H9 (cell line): ENCODE results near the gene USP6. TPM values are rescaled to one million over a fixed set of nuclear protein-coding genes. Genes with fewer than 3 reads are reported as not detected.

ENCODE experiments used
- DNase-seq: peaks from one replicate; pipeline ENCODE4 v3.0.0-alpha.2; 2017
- H2AFZ ChIP-seq: one replicate; pipeline ENCODE4 v1.6.1; 2013; ENCODE audit warnings: mild to moderate bottlenecking, low read length, control low read depth, moderate library complexity
- H2AK5ac ChIP-seq: 2 replicates; pipeline ENCODE4 v1.6.1; 2013; ENCODE audit warnings: low read length, control low read depth, mixed read lengths; ENCODE audit not compliant: insufficient read length
- H2BK120ac ChIP-seq: one replicate; pipeline ENCODE4 v1.6.1; 2013; ENCODE audit warnings: low read depth, mild to moderate bottlenecking, low read length, control low read depth, inconsistent platforms; ENCODE audit not compliant: poor library complexity, severe bottlenecking
- H2BK12ac ChIP-seq: 2 replicates; pipeline ENCODE4 v1.6.1; 2013; ENCODE audit warnings: low read length, control low read depth, mixed read lengths, low read depth; ENCODE audit not compliant: insufficient read length
- H2BK15ac ChIP-seq: 2 replicates; pipeline ENCODE4 v1.6.1; 2013; ENCODE audit warnings: low read depth, low read length, control low read depth
- H2BK20ac ChIP-seq: one replicate; pipeline ENCODE4 v1.6.1; 2013; ENCODE audit warnings: low read depth, mild to moderate bottlenecking, low read length, control low read depth, inconsistent platforms; ENCODE audit not compliant: poor library complexity, severe bottlenecking
- H2BK5ac ChIP-seq: 2 replicates; pipeline ENCODE4 v1.6.1; 2013; ENCODE audit warnings: low read length, control low read depth, mixed read lengths; ENCODE audit not compliant: insufficient read length
- H3K14ac ChIP-seq: 2 replicates; pipeline ENCODE4 v1.6.1; 2013; ENCODE audit warnings: low read length, control low read depth; ENCODE audit not compliant: insufficient read depth
- H3K18ac ChIP-seq: 2 replicates; pipeline ENCODE4 v1.6.1; 2013; ENCODE audit warnings: low read depth, mild to moderate bottlenecking, mixed read lengths, low read length, control low read depth; ENCODE audit not compliant: insufficient read length
- H3K23ac ChIP-seq: 2 replicates; pipeline ENCODE4 v1.6.1; 2013; ENCODE audit warnings: low read length, control low read depth, mixed read lengths, low read depth; ENCODE audit not compliant: insufficient read length
- H3K23me2 ChIP-seq: 2 replicates; pipeline ENCODE4 v1.6.1; 2013; ENCODE audit warnings: low read depth, mild to moderate bottlenecking, mixed read lengths, low read length, control low read depth; ENCODE audit not compliant: insufficient read length, poor library complexity, severe bottlenecking
- H3K27ac ChIP-seq: 2 replicates; pipeline ENCODE4 v1.5.1; 2013; ENCODE audit warnings: low read length, control low read depth, mixed read lengths, low read depth; ENCODE audit not compliant: insufficient read length
- H3K27me3 ChIP-seq: 2 replicates; pipeline ENCODE4 v1.6.1; 2013; ENCODE audit warnings: low read length, control low read depth, inconsistent platforms; ENCODE audit not compliant: insufficient read depth
- H3K4ac ChIP-seq: 2 replicates; pipeline ENCODE4 v1.6.1; 2013; ENCODE audit warnings: low read depth, mild to moderate bottlenecking, control low read depth, inconsistent platforms, low read length, moderate library complexity
- H3K4me1 ChIP-seq: 2 replicates; pipeline ENCODE4 v1.6.1; 2013; ENCODE audit warnings: low read length, control low read depth, inconsistent platforms; ENCODE audit not compliant: insufficient read depth
- H3K4me2 ChIP-seq: 2 replicates; pipeline ENCODE4 v1.6.1; 2013; ENCODE audit warnings: low read length, control low read depth, mixed read lengths; ENCODE audit not compliant: insufficient read length, insufficient read depth
- H3K56ac ChIP-seq: 2 replicates; pipeline ENCODE4 v1.6.1; 2013; ENCODE audit warnings: low read depth, mild to moderate bottlenecking, mixed read lengths, low read length, control low read depth; ENCODE audit not compliant: insufficient read length
- H3K79me1 ChIP-seq: 2 replicates; pipeline ENCODE4 v1.6.1; 2013; ENCODE audit warnings: low read depth, mild to moderate bottlenecking, moderate library complexity, low read length, control low read depth, inconsistent platforms; ENCODE audit not compliant: insufficient read depth, poor library complexity, severe bottlenecking
- H3K79me2 ChIP-seq: 2 replicates; pipeline ENCODE4 v1.6.1; 2013; ENCODE audit warnings: low read length, control low read depth, inconsistent platforms; ENCODE audit not compliant: insufficient read depth
- H3K9ac ChIP-seq: 2 replicates; pipeline ENCODE4 v1.6.1; 2013; ENCODE audit warnings: low read length, control low read depth, mixed read lengths; ENCODE audit not compliant: insufficient read length; ENCODE audit errors: extremely low read depth
- H3K9me3 ChIP-seq: one replicate; pipeline ENCODE4 v1.6.1; 2013; ENCODE audit warnings: low read depth, low read length, inconsistent platforms; ENCODE audit not compliant: control insufficient read depth
- H3T11ph ChIP-seq: one replicate; pipeline ENCODE4 v1.6.1; 2013; ENCODE audit warnings: mild to moderate bottlenecking, low read length, control low read depth, inconsistent platforms
- H4K20me1 ChIP-seq: one replicate; pipeline ENCODE4 v1.6.1; 2013; ENCODE audit not compliant: control insufficient read depth, insufficient read length, insufficient read depth
- H4K5ac ChIP-seq: 2 replicates; pipeline ENCODE4 v1.6.1; 2013; ENCODE audit warnings: low read depth, mild to moderate bottlenecking, mixed read lengths, low read length, control low read depth; ENCODE audit not compliant: insufficient read length
- H4K8ac ChIP-seq: replicated peaks from 2 replicates; pipeline ENCODE4 v1.6.1; 2013; ENCODE audit warnings: low read length, control low read depth, mixed read lengths, low read depth; ENCODE audit not compliant: insufficient read length
- H4K91ac ChIP-seq: 2 replicates; pipeline ENCODE4 v1.6.1; 2013; ENCODE audit warnings: low read depth, mild to moderate bottlenecking, moderate library complexity, mixed read lengths, low read length, control low read depth; ENCODE audit not compliant: insufficient read length
- H3K27ac Mint-ChIP-seq, 3 experiments: 2 replicates in 2 of 3; 3 replicates in 1 of 3; pipeline ENCODE4 v1.8.0; 2020 to 2021; ENCODE audit warnings: mixed read lengths in 3 of 3, mild to moderate bottlenecking in 1 of 3, moderate library complexity in 1 of 3
- H3K27me3 Mint-ChIP-seq: 2 replicates; pipeline ENCODE4 v1.8.0; 2021; ENCODE audit warnings: low read depth, mild to moderate bottlenecking, moderate library complexity, mixed read lengths
- H3K36me3 Mint-ChIP-seq, 3 experiments: 2 replicates in 2 of 3; 3 replicates in 1 of 3; pipeline ENCODE4 v1.8.0; 2020 to 2021; ENCODE audit warnings: low read depth in 3 of 3, mixed read lengths in 3 of 3; ENCODE audit not compliant: insufficient read depth in 1 of 3
- H3K4me1 Mint-ChIP-seq, 2 experiments: 2 replicates each; pipeline ENCODE4 v1.8.0; 2020; ENCODE audit warnings: mixed read lengths in 2 of 2
- H3K4me3 Mint-ChIP-seq, 2 experiments: 2 replicates in 1 of 2; 3 replicates in 1 of 2; pipeline ENCODE4 v1.8.0; 2020 to 2021; ENCODE audit warnings: mild to moderate bottlenecking in 2 of 2, mixed read lengths in 2 of 2, moderate library complexity in 1 of 2
- H3K9me3 Mint-ChIP-seq, 2 experiments: 2 replicates in 1 of 2; 3 replicates in 1 of 2; pipeline ENCODE4 v1.8.0; 2020; ENCODE audit warnings: mild to moderate bottlenecking in 2 of 2, mixed read lengths in 2 of 2, moderate library complexity in 1 of 2
- WGBS: extraction: QIAGEN DNeasy Blood & Tissue Kit; methylation state at CpG from one replicate; pipeline ENCODE4 v1.1.7; 2013; ENCODE audit warnings: missing lambda C conversion rate, low lambda C conversion rate, mixed read lengths; ENCODE audit not compliant: insufficient read length; ENCODE audit errors: extremely low coverage; 5-methylcytosine and 5-hydroxymethylcytosine counted together
- total RNA-seq: library from RNA; stranded (reverse); gene quantifications from 2 replicates; pipeline ENCODE4 v1.2.1, GENCODE V29; 2021
- TF ChIP-seq, protein P1 (sequence below): fragments of 200-600 bp; sonication (generic); conservative IDR thresholded peaks from 3 replicates; pipeline ENCODE4 v1.8.0; 2021; ENCODE audit warnings: antibody characterized with exemption, mild to moderate bottlenecking

Gene USP6
- total RNA-seq, 1 experiment from 2014 or later, result 0.17 TPM

DNA sequence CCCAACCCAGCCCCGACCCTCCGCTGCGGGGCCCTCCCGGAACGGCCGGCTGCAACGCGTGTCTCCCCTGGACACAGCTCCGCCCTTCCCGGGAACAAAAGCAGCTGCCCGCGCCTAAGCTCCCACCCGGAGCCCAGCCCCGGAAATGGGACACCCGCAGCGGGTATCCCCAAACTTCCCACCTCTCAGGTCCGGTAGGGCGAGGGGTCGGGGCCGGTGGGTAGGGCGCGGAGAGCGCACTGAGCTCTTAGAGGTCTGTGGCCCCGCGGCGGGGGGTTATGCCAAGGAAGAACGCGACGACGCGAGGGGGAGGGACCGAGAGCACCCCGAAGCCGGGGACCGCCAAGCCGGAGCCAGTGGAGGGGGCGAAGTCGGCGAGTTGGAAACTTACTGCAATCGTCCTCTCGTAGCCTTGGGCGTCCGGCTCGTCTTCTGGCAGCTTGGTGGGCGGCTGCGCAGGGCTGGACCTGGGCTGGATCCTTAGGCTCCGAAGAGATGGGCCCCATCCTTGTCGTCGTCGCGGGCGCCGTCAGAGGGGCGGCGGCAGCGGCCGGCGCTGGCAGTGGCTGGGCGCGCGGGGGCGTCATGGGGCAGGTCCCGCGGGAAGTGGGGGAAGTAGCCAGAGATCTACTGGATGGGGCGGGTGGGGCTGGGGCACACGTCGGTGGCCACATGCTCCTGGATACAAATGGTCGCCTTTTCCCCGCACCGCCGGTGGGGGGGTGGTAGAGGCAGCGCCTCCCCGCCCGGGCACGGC is 6.9 kb downstream of the USP6 start:
- Histone ChIP-seq H3K79me2 (no peaks in the 10 kb centered on the region), H4K5ac (no peak overlapping the region), H3K4ac (no peak overlapping the region), H3K27ac (no peak overlapping the region), H3K23me2 (peaks cover 9% of the 10 kb centered on the region), H2BK15ac (no peak overlapping the region), H3K9ac (no peak overlapping the region), H4K20me1 (no peaks in the 10 kb centered on the region), H3K9me3 (no peaks in the 10 kb centered on the region), H3K14ac (peak overlapping the region; percentile 82), H2BK5ac (no peak overlapping the region), H3K18ac (peak overlapping the region; percentile 85), H2AFZ (no peak overlapping the region), H2BK20ac (no peak overlapping the region), H3K79me1 (no peaks in the 10 kb centered on the region), H3K23ac (no peak overlapping the region), H2BK120ac (no peak overlapping the region), H4K91ac (no peak overlapping the region), H3K4me1 (no peaks in the 10 kb centered on the region), H2BK12ac (no peak overlapping the region), H3T11ph (no peak overlapping the region), H3K27me3 (no peaks in the 10 kb centered on the region; the same call in 1 of the 2 replicates), H2AK5ac (no peak overlapping the region), H3K4me2 (peak overlapping the region; percentile 39), H3K56ac (no peak overlapping the region), H4K8ac (no peak overlapping the region)
- Mint-ChIP-seq H3K4me3 (peak overlapping the region; percentile 70 to 78), H3K36me3 (peaks cover 0 to 8% (median 0%) of the 10 kb centered on the region in 3 experiments; a peak in 2 of 7 replicates), H3K9me3 (peaks cover 6 to 7% of the 10 kb centered on the region in 2 experiments; a peak in 3 of 5 replicates), H3K27me3 (peaks cover 68% of the 10 kb centered on the region), H3K4me1 (peaks cover 6% of the 10 kb centered on the region in 2 experiments; a peak in 3 of 4 replicates), H3K27ac (no peak overlapping the region)
- DNase-seq, result peak; percentile 70
- TF ChIP-seq, protein P1, sequence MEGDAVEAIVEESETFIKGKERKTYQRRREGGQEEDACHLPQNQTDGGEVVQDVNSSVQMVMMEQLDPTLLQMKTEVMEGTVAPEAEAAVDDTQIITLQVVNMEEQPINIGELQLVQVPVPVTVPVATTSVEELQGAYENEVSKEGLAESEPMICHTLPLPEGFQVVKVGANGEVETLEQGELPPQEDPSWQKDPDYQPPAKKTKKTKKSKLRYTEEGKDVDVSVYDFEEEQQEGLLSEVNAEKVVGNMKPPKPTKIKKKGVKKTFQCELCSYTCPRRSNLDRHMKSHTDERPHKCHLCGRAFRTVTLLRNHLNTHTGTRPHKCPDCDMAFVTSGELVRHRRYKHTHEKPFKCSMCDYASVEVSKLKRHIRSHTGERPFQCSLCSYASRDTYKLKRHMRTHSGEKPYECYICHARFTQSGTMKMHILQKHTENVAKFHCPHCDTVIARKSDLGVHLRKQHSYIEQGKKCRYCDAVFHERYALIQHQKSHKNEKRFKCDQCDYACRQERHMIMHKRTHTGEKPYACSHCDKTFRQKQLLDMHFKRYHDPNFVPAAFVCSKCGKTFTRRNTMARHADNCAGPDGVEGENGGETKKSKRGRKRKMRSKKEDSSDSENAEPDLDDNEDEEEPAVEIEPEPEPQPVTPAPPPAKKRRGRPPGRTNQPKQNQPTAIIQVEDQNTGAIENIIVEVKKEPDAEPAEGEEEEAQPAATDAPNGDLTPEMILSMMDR, result 0 out of 3 replicates have a peak, but pooled peaks have one; percentile 9
- WGBS, result no CpG with 5 or more reads among the region's 75 CpGs
